Epithelial cell of proximal tubule (primary cell): ENCODE data around the gene CALHM6. TPM values are rescaled to one million over a fixed set of nuclear protein-coding genes. Genes with fewer than 3 reads are reported as not detected.

Experiments
- DNase-seq: peaks from one replicate; pipeline ENCODE4 v3.0.0-alpha.2; 2011; ENCODE audit warnings: low read depth
- H3K4me3 ChIP-seq: 2 replicates; pipeline ENCODE4 v1.5.1; 2011; ENCODE audit warnings: low read depth, mild to moderate bottlenecking, low read length
- CTCF ChIP-seq: conservative IDR thresholded peaks from 2 replicates; pipeline ENCODE4 v1.5.1; 2012; ENCODE audit warnings: low read depth, mild to moderate bottlenecking, low read length
- total RNA-seq: library from RNA; depleted of rRNA; stranded (reverse); fragments of >200 nt; gene quantifications from 2 replicates; pipeline ENCODE4 v1.2.3, GENCODE V29; 2015

Gene CALHM6
- total RNA-seq, 1 donor from 2014 or later = 0.35 TPM

GRCh38 chr6:116444092-116444491 is 17.1 kb upstream of the CALHM6 start:
- peak; percentile 61 for TF ChIP-seq CTCF
- no peak overlapping the region for H3K4me3 ChIP-seq
- no peak for DNase-seq

GRCh38 chr6:116444575-116444974 is 16.6 kb upstream of the CALHM6 start:
- no peak for DNase-seq
- H3K4me3 ChIP-seq = no peak overlapping the region
- no peak for TF ChIP-seq CTCF

- TF ChIP-seq CTCF = no peak
- no peak for DNase-seq
- no peak overlapping the region for H3K4me3 ChIP-seq
These were observed 16.1 kb upstream of the CALHM6 start for GRCh38 chr6:116445102-116445501.

- TF ChIP-seq CTCF = no peak
- no peak for DNase-seq
- H3K4me3 ChIP-seq = no peak overlapping the region
These were observed 14.8 kb upstream of the CALHM6 start for GRCh38 chr6:116446399-116446798.

- H3K4me3 ChIP-seq = no peak overlapping the region
- DNase-seq = no peak
- TF ChIP-seq CTCF = no peak
These were observed 14.1 kb upstream of the CALHM6 start for GRCh38 chr6:116447052-116447451.

- TF ChIP-seq CTCF = no peak
- DNase-seq = peak; percentile 71
- no peak overlapping the region for H3K4me3 ChIP-seq
These were observed 13.6 kb upstream of the CALHM6 start for GRCh38 chr6:116447496-116448011.

- no peak for DNase-seq
- TF ChIP-seq CTCF = no peak
These were observed 11.6 kb upstream of the CALHM6 start for GRCh38 chr6:116449565-116449964.

More at GRCh38 chr6:116449565-116449964, 11.6 kb upstream of the CALHM6 start:
- no peak overlapping the region for H3K4me3 ChIP-seq
